ENCODE data around the gene TMEM138. TPM values are rescaled to one million over a fixed set of nuclear protein-coding genes. Genes with fewer than 3 reads are reported as not detected.
A peak's percentile ranks its signal among the peaks of the same experiment; 100 is the strongest.

The TMEM138 gene
- total RNA-seq, 2 experiments from 2014 or later = 59.2 to 60.9 TPM

- no peak overlapping the region for H3K4me3 Mint-ChIP-seq
- Histone ChIP-seq H3K4me1 (ENCODE audit: insufficient read depth, low read length) (no peaks in the 10 kb centered on the region), H3K4me3 (ENCODE audit: low read length) (no peak overlapping the region), H3K9me3 (ENCODE audit: control insufficient read depth in 1 of 2, insufficient read depth in 1 of 2, low read length in 2 of 2) (no peaks in the 10 kb centered on the region), H3K27me3 (ENCODE audit: control insufficient read depth in 1 of 2, insufficient read depth in 2 of 2, low read length in 2 of 2) (no peaks in the 10 kb centered on the region), H3K36me3 (ENCODE audit: insufficient read depth, low read length) (peaks cover 94% of the 10 kb centered on the region), H3K27ac (ENCODE audit: low read depth in 1 of 2, low read length in 2 of 2) (no peak overlapping the region)
- ATAC-seq (ENCODE audit: poor library complexity) (no peak), DNase-seq (no peak)
- no peak for TF ChIP-seq CTCF (IDR thresholded peaks at IDR 0.05)
- ChIA-PET CTCF (no interaction called here), POLR2A (interaction anchor here (1.2 kb wide), 1 partner anchor 15 kb away, joined by 3 read pairs; the partner anchor contains the start of gene TMEM216)
- no peak overlapping the region for H3K27ac Mint-ChIP-seq
- intact Hi-C loops (cut with DNase I, micrococcal nuclease) = no loop called here
- H3K27me3 Mint-ChIP-seq = no peaks in the 10 kb centered on the region
- H3K9me3 Mint-ChIP-seq = no peaks in the 10 kb centered on the region
- H3K4me1 Mint-ChIP-seq (ENCODE audit: low read depth) = no peaks in the 10 kb centered on the region
- peaks cover 100% of the 10 kb centered on the region for H3K36me3 Mint-ChIP-seq (ENCODE audit: low read depth)
Measured at GRCh38 chr11:61406991-61407728, 45.0 kb downstream of the TMEM138 start.

GRCh38 chr11:61411589-61411988 is 49.4 kb downstream of the TMEM138 start:
- peaks cover 3% of the 10 kb centered on the region for H3K4me1 ChIP-seq (ENCODE audit: insufficient read depth, low read length)
- H3K27ac ChIP-seq (ENCODE audit: low read depth in 1 of 2, low read length in 2 of 2) = no peak overlapping the region
- Mint-ChIP-seq H3K9me3 (no peaks in the 10 kb centered on the region), H3K27ac (no peak overlapping the region), H3K36me3 (ENCODE audit: low read depth) (peaks cover 98% of the 10 kb centered on the region), H3K4me3 (no peak overlapping the region), H3K27me3 (no peaks in the 10 kb centered on the region), H3K4me1 (ENCODE audit: low read depth) (peaks cover 6% of the 10 kb centered on the region)
- H3K9me3 ChIP-seq (ENCODE audit: control insufficient read depth in 1 of 2, insufficient read depth in 1 of 2, low read length in 2 of 2) = no peaks in the 10 kb centered on the region
- POLR2A ChIA-PET = interaction anchor here (0.5 kb wide), 1 partner anchor 298 kb away, joined by 3 read pairs; no protein-coding TSS in a partner anchor
- H3K27me3 ChIP-seq (ENCODE audit: control insufficient read depth in 1 of 2, insufficient read depth in 2 of 2, low read length in 2 of 2) = no peaks in the 10 kb centered on the region
- no peak for ATAC-seq (ENCODE audit: poor library complexity)
- no peak for TF ChIP-seq CTCF (IDR thresholded peaks at IDR 0.05)
- intact Hi-C loops (cut with DNase I, micrococcal nuclease) = no loop called here
- peaks cover 95% of the 10 kb centered on the region for H3K36me3 ChIP-seq (ENCODE audit: insufficient read depth, low read length)
- no peak overlapping the region for H3K4me3 ChIP-seq (ENCODE audit: low read length)
- CTCF ChIA-PET = interaction anchor here (0.9 to 1.3 kb wide), 2 partner anchors 9 to 24 kb away, joined by 3 read pairs; no protein-coding TSS in a partner anchor
- no peak for DNase-seq

GRCh38 chr11:61413496-61413895 is 51.3 kb downstream of the TMEM138 start:
- intact Hi-C loops (cut with DNase I, micrococcal nuclease) = no loop called here
- POLR2A ChIA-PET = interaction anchor here (1.1 to 1.3 kb wide), 2 partner anchors 12 to 16 kb away, joined by 3 read pairs; partner anchors contain the start of genes CPSF7 and SDHAF2
- Mint-ChIP-seq H3K36me3 (ENCODE audit: low read depth) (peaks cover 98% of the 10 kb centered on the region), H3K4me1 (ENCODE audit: low read depth) (peaks cover 16% of the 10 kb centered on the region), H3K27me3 (no peaks in the 10 kb centered on the region), H3K27ac (peak overlapping the region; percentile 8), H3K9me3 (no peaks in the 10 kb centered on the region), H3K4me3 (no peak overlapping the region)
- H3K36me3 ChIP-seq (ENCODE audit: insufficient read depth, low read length) = peaks cover 96% of the 10 kb centered on the region
- TF ChIP-seq CTCF (IDR thresholded peaks at IDR 0.05) = no peak
- no peak overlapping the region for H3K4me3 ChIP-seq (ENCODE audit: low read length)
- no peaks in the 10 kb centered on the region for H3K27me3 ChIP-seq (ENCODE audit: control insufficient read depth in 1 of 2, insufficient read depth in 2 of 2, low read length in 2 of 2)
- CTCF ChIA-PET = interaction anchor here (1.0 kb wide), 2 partner anchors 13 to 22 kb away, joined by 3 read pairs; no protein-coding TSS in a partner anchor
- no peak for ATAC-seq (ENCODE audit: poor library complexity)
- no peak overlapping the region for H3K27ac ChIP-seq (ENCODE audit: low read depth in 1 of 2, low read length in 2 of 2)
- H3K4me1 ChIP-seq (ENCODE audit: insufficient read depth, low read length) = peaks cover 7% of the 10 kb centered on the region
- DNase-seq = no peak
- no peaks in the 10 kb centered on the region for H3K9me3 ChIP-seq (ENCODE audit: control insufficient read depth in 1 of 2, insufficient read depth in 1 of 2, low read length in 2 of 2)
